Measurements from ENCODE around the gene STUB1. TPM values are rescaled to one million over a fixed set of nuclear protein-coding genes. Genes with fewer than 3 reads are reported as not detected.

Gene STUB1
- total and polyA plus RNA-seq, 2 of the 8 experiments (the other 6 are each of a cell fraction or from before 2014, with no cell fraction given): 89.9 to 103 TPM

DNA sequence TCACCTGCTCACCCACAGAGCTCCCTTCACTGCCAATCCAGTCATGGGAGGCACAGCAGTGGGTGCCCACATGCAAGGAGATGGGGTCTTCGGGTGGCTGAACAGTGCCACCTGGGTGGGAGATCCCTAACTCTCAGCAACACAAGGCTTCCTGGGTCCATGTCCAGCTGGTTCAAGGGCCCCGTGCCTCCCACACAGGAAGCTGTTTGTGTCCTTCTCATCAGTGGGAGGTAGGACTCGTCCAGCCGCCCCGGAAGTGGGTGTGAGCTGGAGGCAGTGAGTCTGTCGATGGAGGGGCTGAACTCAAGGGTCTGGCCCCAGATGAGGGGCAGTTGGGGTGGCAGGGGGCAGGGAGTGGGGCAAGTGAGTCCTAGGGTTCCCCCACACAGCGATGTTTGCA is 23.8 kb downstream of the STUB1 start (continued):
- TF ChIP-seq, protein P1, sequence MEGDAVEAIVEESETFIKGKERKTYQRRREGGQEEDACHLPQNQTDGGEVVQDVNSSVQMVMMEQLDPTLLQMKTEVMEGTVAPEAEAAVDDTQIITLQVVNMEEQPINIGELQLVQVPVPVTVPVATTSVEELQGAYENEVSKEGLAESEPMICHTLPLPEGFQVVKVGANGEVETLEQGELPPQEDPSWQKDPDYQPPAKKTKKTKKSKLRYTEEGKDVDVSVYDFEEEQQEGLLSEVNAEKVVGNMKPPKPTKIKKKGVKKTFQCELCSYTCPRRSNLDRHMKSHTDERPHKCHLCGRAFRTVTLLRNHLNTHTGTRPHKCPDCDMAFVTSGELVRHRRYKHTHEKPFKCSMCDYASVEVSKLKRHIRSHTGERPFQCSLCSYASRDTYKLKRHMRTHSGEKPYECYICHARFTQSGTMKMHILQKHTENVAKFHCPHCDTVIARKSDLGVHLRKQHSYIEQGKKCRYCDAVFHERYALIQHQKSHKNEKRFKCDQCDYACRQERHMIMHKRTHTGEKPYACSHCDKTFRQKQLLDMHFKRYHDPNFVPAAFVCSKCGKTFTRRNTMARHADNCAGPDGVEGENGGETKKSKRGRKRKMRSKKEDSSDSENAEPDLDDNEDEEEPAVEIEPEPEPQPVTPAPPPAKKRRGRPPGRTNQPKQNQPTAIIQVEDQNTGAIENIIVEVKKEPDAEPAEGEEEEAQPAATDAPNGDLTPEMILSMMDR (IDR thresholded peaks at IDR 0.05; ENCODE audit: control extremely low read depth in 1 of 3, insufficient read depth in 1 of 3, low read depth in 1 of 3, low read length in 3 of 3): no peak
